ENCODE data around the gene SYNJ1.
A peak's percentile ranks its signal among the peaks of the same experiment; 100 is the strongest.
"Not testable (repeated sequence)": the region's sequence is repeated elsewhere in the genome, so short reads cannot be mapped to it uniquely, and the experiment has no call there.

The SYNJ1 gene

GRCh38 chr21:32727687-32728455 is at the start of gene SYNJ1:
Gene SYNJ1, minus strand, starts transcription at chr21:32728013. Its CDS starts 1,118 bp downstream, at chr21:32726895.
- DNase-seq: peak; percentile 88

GRCh38 chr21:32777269-32777668 is 49.5 kb upstream of the SYNJ1 start:
- no peak for DNase-seq

GRCh38 chr21:32776743-32777142 is 48.9 kb upstream of the SYNJ1 start:
- no peak for DNase-seq

GRCh38 chr21:32773048-32773344 is 45.2 kb upstream of the SYNJ1 start:
- not testable (repeated sequence) for DNase-seq

GRCh38 chr21:32772281-32773047 is 44.7 kb upstream of the SYNJ1 start:
- peak; percentile 52 for DNase-seq

- peak; percentile 19 for DNase-seq
Observed at GRCh38 chr21:32770871-32771523, 43.2 kb upstream of the SYNJ1 start.

- DNase-seq: no peak
Observed at GRCh38 chr21:32768530-32768929, 40.7 kb upstream of the SYNJ1 start.

- DNase-seq: no peak
Observed at GRCh38 chr21:32765058-32765457, 37.2 kb upstream of the SYNJ1 start.

GRCh38 chr21:32764186-32764585 is 36.4 kb upstream of the SYNJ1 start:
- DNase-seq: no peak

- no peak for DNase-seq
Observed at GRCh38 chr21:32757804-32758203, 30.0 kb upstream of the SYNJ1 start.

GRCh38 chr21:32756096-32756495 is 28.3 kb upstream of the SYNJ1 start:
- no peak for DNase-seq

GRCh38 chr21:32753818-32754585 is 26.2 kb upstream of the SYNJ1 start:
- DNase-seq: no peak

- DNase-seq: no peak
Observed at GRCh38 chr21:32750405-32750804, 22.6 kb upstream of the SYNJ1 start.

GRCh38 chr21:32749662-32750061 is 21.8 kb upstream of the SYNJ1 start:
- DNase-seq: no peak

- no peak for DNase-seq
Observed at GRCh38 chr21:32748529-32748928, 20.7 kb upstream of the SYNJ1 start.

GRCh38 chr21:32747396-32747795 is 19.6 kb upstream of the SYNJ1 start:
- no peak for DNase-seq

- DNase-seq: not testable (repeated sequence)
Observed at GRCh38 chr21:32746711-32747110, 18.9 kb upstream of the SYNJ1 start.

- no peak for DNase-seq
Observed at GRCh38 chr21:32742396-32742795, 14.6 kb upstream of the SYNJ1 start.

- DNase-seq: no peak
Observed at GRCh38 chr21:32741336-32741735, 13.5 kb upstream of the SYNJ1 start.

GRCh38 chr21:32739946-32740345 is 12.1 kb upstream of the SYNJ1 start:
- DNase-seq: no peak

GRCh38 chr21:32736083-32736482 is 8.3 kb upstream of the SYNJ1 start:
- not testable (repeated sequence) for DNase-seq

- DNase-seq: no peak
Observed at GRCh38 chr21:32735524-32735923, 7.7 kb upstream of the SYNJ1 start.

GRCh38 chr21:32733990-32734613 is 6.3 kb upstream of the SYNJ1 start:
- no peak for DNase-seq
